CD4-positive, alpha-beta T cell treated with Interleukin-12 subunit alpha and Interleukin-12 subunit beta, for 1 hour (primary cell): ENCODE results near the gene ZNF592.

Source experiments
- DNase-seq: peaks from one replicate; pipeline ENCODE4 v3.0.0-alpha.2; 2020

The ZNF592 gene

GRCh38 chr15:84831613-84832012 lies 83.2 kb downstream of the ZNF592 start:
- DNase-seq: no peak

- no peak for DNase-seq
These were observed 84.2 kb downstream of the ZNF592 start for GRCh38 chr15:84832448-84833040.

- DNase-seq: no peak
These were observed 85.2 kb downstream of the ZNF592 start for GRCh38 chr15:84833447-84834228.

GRCh38 chr15:84834229-84834955 lies 86.0 kb downstream of the ZNF592 start:
- DNase-seq: no peak

GRCh38 chr15:84834969-84835368 lies 86.6 kb downstream of the ZNF592 start:
- no peak for DNase-seq

- no peak for DNase-seq
These were observed 87.4 kb downstream of the ZNF592 start for GRCh38 chr15:84835661-84836337.

GRCh38 chr15:84836844-84837243 lies 88.5 kb downstream of the ZNF592 start:
- no peak for DNase-seq

GRCh38 chr15:84839714-84840113 lies 91.3 kb downstream of the ZNF592 start:
- DNase-seq: no peak

GRCh38 chr15:84840255-84840654 lies 91.9 kb downstream of the ZNF592 start:
- no peak for DNase-seq

- DNase-seq: no peak
These were observed 92.5 kb downstream of the ZNF592 start for GRCh38 chr15:84840741-84841429.

- no peak for DNase-seq
These were observed 94.4 kb downstream of the ZNF592 start for GRCh38 chr15:84842781-84843180.

GRCh38 chr15:84844964-84845363 lies 96.6 kb downstream of the ZNF592 start:
- DNase-seq: no peak

- peak; percentile 39 for DNase-seq
These were observed 97.2 kb downstream of the ZNF592 start for GRCh38 chr15:84845631-84846030.

- DNase-seq: no peak
These were observed 97.9 kb downstream of the ZNF592 start for GRCh38 chr15:84846269-84846668.

GRCh38 chr15:84847382-84847781 lies 99.0 kb downstream of the ZNF592 start:
- no peak for DNase-seq

- no peak for DNase-seq
These were observed 103.8 kb downstream of the ZNF592 start for GRCh38 chr15:84852212-84852611.

GRCh38 chr15:84855136-84855535 lies 106.7 kb downstream of the ZNF592 start:
- no peak for DNase-seq

GRCh38 chr15:84855765-84856164 lies 107.4 kb downstream of the ZNF592 start:
- no peak for DNase-seq
